Panc1 (cell line): Measurements from ENCODE around the gene MTFR2. TPM values are rescaled to one million over a fixed set of nuclear protein-coding genes. Genes with fewer than 3 reads are reported as not detected.

Experiments used
- ATAC-seq: fragments of 200-7000 bp; cut with Tn5 transposase; 2 replicates; pipeline ENCODE4 v1.9.1; 2020; ENCODE audit warnings: mild to moderate bottlenecking, moderate library complexity
- BruUV-seq: library from RNA; stranded (reverse); fragments of 400-500 nt; replicated peaks from 2 replicates; lab custom pipeline; 2021; lab: Mats Ljungman, UMichigan
- CTCF ChIA-PET: fragments of 300-600 bp; sonication (Branson Sonifier 250); formaldehyde crosslinking; loops from one replicate; lab custom pipeline; 2022; ENCODE audit warnings: antibody characterized with exemption; lab: Charles Lee
- POLR2A ChIA-PET: fragments of 300-600 bp; sonication (Branson Sonifier 250); formaldehyde crosslinking; loops from one replicate; lab custom pipeline; 2022; ENCODE audit warnings: antibody characterized with exemption; lab: Charles Lee
- DNase-seq: peaks from one replicate; pipeline ENCODE4 v3.0.0-alpha.2; 2010; ENCODE audit warnings: low read depth, low spot score
- H3K27ac ChIP-seq: 2 replicates; pipeline ENCODE4 v1.5.1; 2011; ENCODE audit warnings: mild to moderate bottlenecking, low read length, inconsistent platforms
- H3K27me3 ChIP-seq: fragments of 200-500 bp; sonication (Bioruptor generic); 2 replicates; pipeline ENCODE4 v1.6.0; 2014; ENCODE audit warnings: low read length, inconsistent platforms; ENCODE audit not compliant: control insufficient read depth, insufficient read depth
- H3K36me3 ChIP-seq: fragments of 200-500 bp; sonication (Bioruptor generic); 2 replicates; pipeline ENCODE4 v1.5.1; 2014; ENCODE audit warnings: inconsistent platforms, mild to moderate bottlenecking, low read length, moderate library complexity; ENCODE audit not compliant: control insufficient read depth, insufficient read depth
- H3K4me1 ChIP-seq: 2 replicates; pipeline ENCODE4 v1.5.1; 2011; ENCODE audit warnings: inconsistent platforms, mild to moderate bottlenecking, low read length, moderate library complexity; ENCODE audit not compliant: control insufficient read depth, insufficient read depth
- H3K4me3 ChIP-seq, 2 experiments: 2 replicates each; pipeline ENCODE4 v1.5.1; 2011 to 2012; ENCODE audit warnings: low read depth in 2 of 2, low read length in 2 of 2, mild to moderate bottlenecking in 2 of 2, inconsistent platforms in 1 of 2, moderate library complexity in 1 of 2
- H3K9me3 ChIP-seq: fragments of 200-500 bp; sonication (Bioruptor generic); 2 replicates; pipeline ENCODE4 v1.5.1; 2014; ENCODE audit warnings: low read depth, mild to moderate bottlenecking, inconsistent platforms, low read length, moderate library complexity; ENCODE audit not compliant: control insufficient read depth, insufficient read depth
- CTCF ChIP-seq: fragments of 450-650 bp; IDR thresholded peaks from 2 replicates; pipeline ENCODE4 v1.5.1; 2017; ENCODE audit warnings: mild to moderate bottlenecking
- POLR2AphosphoS5 ChIP-seq: IDR thresholded peaks from 2 replicates; pipeline ENCODE4 v1.6.1; 2012; ENCODE audit warnings: mild to moderate bottlenecking, low read depth, low read length, moderate library complexity
- SIN3A ChIP-seq: IDR thresholded peaks from 2 replicates; pipeline ENCODE4 v1.6.1; 2012; ENCODE audit warnings: low read depth, mild to moderate bottlenecking, low read length, moderate library complexity, borderline replicate concordance; ENCODE audit not compliant: insufficient read depth
- TCF7L2 ChIP-seq: IDR thresholded peaks from 2 replicates; pipeline ENCODE4 v1.6.1; 2011; ENCODE audit warnings: mild to moderate bottlenecking, low read depth, low read length, inconsistent platforms
- in situ Hi-C: cut with HindIII; loops from 2 replicates; pipeline ENCODE4 v1.10.0; 2016; ENCODE audit warnings: low sequenced_read_pairs, low pct_unique_long_range_greater_than_20kb
- intact Hi-C: fragments of 100-400 bp; cut with micrococcal nuclease; formaldehyde crosslinking; loops from one replicate; pipeline ENCODE4 v1.10.0; 2022; ENCODE audit not compliant: unreplicated experiment
- total RNA-seq: library from RNA; stranded (reverse); gene quantifications from one replicate; pipeline ENCODE4 v1.2.1, GENCODE V29; 2021; ENCODE audit not compliant: unreplicated experiment
- TF ChIP-seq, protein P1 (sequence below), 2 experiments: IDR thresholded peaks; 2 replicates each; pipeline ENCODE4 v1.6.1; 2011 to 2012; ENCODE audit warnings: low read depth in 2 of 2, control low read depth in 1 of 2, low read length in 1 of 2, mild to moderate bottlenecking in 1 of 2, moderate library complexity in 1 of 2; ENCODE audit not compliant: insufficient read depth in 1 of 2

Gene MTFR2
- total RNA-seq, 1 experiment from 2014 or later, result 12.8 TPM

DNA sequence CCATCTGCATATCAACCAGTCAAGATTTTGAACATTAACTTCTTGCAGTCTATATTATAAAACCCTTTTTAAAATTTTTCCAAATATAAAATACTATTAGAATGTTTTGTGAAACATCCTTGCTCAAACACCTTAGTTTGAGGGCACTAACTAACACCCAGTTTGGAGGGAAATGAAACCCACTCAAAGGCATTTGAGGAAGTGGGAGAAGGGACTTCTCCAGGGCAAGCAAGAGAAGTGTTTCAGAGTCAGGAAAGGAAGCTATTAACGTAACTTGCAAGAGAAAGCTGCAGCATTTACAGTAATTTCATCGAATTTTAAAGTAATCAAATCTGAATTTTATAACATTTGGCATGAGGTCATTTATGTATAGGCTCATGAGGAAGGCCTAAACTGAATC, 21.3 kb downstream of the MTFR2 start:
- intact Hi-C loops, result loop anchor here (5.0 to 10.0 kb wide), 3 partner anchors 194 to 777 kb away; no protein-coding TSS in a partner anchor
- H3K4me3 ChIP-seq, result no peak overlapping the region
- H3K36me3 ChIP-seq, result no peaks in the 10 kb centered on the region; the same call in 1 of the 2 replicates
- POLR2A ChIA-PET, result no interaction called here
- no peak for ATAC-seq
- TF ChIP-seq TCF7L2, result no peak
- TF ChIP-seq SIN3A, result no peak
- TF ChIP-seq, protein P1, sequence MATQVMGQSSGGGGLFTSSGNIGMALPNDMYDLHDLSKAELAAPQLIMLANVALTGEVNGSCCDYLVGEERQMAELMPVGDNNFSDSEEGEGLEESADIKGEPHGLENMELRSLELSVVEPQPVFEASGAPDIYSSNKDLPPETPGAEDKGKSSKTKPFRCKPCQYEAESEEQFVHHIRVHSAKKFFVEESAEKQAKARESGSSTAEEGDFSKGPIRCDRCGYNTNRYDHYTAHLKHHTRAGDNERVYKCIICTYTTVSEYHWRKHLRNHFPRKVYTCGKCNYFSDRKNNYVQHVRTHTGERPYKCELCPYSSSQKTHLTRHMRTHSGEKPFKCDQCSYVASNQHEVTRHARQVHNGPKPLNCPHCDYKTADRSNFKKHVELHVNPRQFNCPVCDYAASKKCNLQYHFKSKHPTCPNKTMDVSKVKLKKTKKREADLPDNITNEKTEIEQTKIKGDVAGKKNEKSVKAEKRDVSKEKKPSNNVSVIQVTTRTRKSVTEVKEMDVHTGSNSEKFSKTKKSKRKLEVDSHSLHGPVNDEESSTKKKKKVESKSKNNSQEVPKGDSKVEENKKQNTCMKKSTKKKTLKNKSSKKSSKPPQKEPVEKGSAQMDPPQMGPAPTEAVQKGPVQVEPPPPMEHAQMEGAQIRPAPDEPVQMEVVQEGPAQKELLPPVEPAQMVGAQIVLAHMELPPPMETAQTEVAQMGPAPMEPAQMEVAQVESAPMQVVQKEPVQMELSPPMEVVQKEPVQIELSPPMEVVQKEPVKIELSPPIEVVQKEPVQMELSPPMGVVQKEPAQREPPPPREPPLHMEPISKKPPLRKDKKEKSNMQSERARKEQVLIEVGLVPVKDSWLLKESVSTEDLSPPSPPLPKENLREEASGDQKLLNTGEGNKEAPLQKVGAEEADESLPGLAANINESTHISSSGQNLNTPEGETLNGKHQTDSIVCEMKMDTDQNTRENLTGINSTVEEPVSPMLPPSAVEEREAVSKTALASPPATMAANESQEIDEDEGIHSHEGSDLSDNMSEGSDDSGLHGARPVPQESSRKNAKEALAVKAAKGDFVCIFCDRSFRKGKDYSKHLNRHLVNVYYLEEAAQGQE (IDR thresholded peaks at IDR 0.05; ENCODE audit: insufficient read depth in 1 of 2, low read depth in 2 of 2, low read length in 1 of 2), result no peak
- TF ChIP-seq POLR2AphosphoS5, result no peak
- TF ChIP-seq CTCF, result no peak
- H3K9me3 ChIP-seq, result no peaks in the 10 kb centered on the region
- DNase-seq, result no peak
- no peak overlapping the region for H3K27ac ChIP-seq
- no peaks in the 10 kb centered on the region for H3K27me3 ChIP-seq
- in situ Hi-C loops, result no loop called here
- no TSS peak for BruUV-seq
- CTCF ChIA-PET, result no interaction called here
- 0 out of 2 replicates have a peak, but pooled peaks cover 3% of the 10 kb centered on the region for H3K4me1 ChIP-seq

DNA sequence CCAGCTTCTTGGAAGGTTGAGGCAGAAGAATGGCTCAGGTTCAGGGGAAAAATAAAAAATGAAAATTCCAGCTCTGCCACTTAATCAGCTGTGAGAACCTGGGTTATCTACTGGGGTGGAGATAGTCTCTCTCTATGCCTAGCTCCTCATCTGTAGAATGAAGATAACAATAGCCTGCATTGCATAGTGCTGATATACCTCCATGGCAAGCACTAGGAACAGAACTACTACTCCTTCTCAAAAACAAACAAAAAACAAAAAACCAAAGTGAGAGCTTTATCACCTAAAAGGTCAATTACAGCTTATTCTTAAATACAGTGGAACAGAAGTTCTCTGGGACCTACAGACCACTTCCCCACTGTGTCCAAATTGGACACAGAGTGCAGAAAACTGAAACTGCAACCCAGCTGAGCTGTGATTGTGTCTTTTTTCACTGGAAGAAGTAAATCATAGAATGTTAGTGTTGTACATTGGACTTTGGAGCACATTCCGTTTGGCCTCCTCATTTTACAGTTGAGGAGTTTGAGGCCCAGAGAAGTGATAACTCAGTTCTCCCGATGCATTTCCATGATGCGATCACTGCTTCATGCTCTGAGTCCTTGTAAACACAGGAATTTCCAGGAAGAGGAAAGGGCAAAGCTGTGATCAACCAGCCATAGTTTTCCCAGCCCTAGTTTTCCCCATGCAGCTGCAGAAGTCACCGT, 23.3 kb downstream of the MTFR2 start:
- Histone ChIP-seq H3K27me3 (no peaks in the 10 kb centered on the region), H3K4me3 (peak overlapping the region in 1 of 2 experiments; percentile 21; a peak in 2 of 4 replicates), H3K4me1 (0 out of 2 replicates have a peak, but pooled peaks cover 3% of the 10 kb centered on the region), H3K36me3 (no peaks in the 10 kb centered on the region), H3K27ac (no peak overlapping the region), H3K9me3 (no peaks in the 10 kb centered on the region)
- BruUV-seq, result no TSS peak
- ATAC-seq, result peak; percentile 72
- ChIA-PET POLR2A (no interaction called here), CTCF (interaction anchor here (2.3 kb wide), 1 partner anchor 691 kb away, joined by 15 read pairs; no protein-coding TSS in a partner anchor)
- TF ChIP-seq, protein P1 (IDR thresholded peaks at IDR 0.05; ENCODE audit: insufficient read depth in 1 of 2, low read depth in 2 of 2, low read length in 1 of 2), result no peak
- no peak for TF ChIP-seq TCF7L2
- no peak for TF ChIP-seq SIN3A
- intact Hi-C loops (loop anchor here (1.0 to 10.0 kb wide), 5 partner anchors 192 to 775 kb away; no protein-coding TSS in a partner anchor), in situ Hi-C loops (no loop called here)
- DNase-seq, result no peak
